ENCODE data around the gene C1orf74.

The C1orf74 gene

DNA sequence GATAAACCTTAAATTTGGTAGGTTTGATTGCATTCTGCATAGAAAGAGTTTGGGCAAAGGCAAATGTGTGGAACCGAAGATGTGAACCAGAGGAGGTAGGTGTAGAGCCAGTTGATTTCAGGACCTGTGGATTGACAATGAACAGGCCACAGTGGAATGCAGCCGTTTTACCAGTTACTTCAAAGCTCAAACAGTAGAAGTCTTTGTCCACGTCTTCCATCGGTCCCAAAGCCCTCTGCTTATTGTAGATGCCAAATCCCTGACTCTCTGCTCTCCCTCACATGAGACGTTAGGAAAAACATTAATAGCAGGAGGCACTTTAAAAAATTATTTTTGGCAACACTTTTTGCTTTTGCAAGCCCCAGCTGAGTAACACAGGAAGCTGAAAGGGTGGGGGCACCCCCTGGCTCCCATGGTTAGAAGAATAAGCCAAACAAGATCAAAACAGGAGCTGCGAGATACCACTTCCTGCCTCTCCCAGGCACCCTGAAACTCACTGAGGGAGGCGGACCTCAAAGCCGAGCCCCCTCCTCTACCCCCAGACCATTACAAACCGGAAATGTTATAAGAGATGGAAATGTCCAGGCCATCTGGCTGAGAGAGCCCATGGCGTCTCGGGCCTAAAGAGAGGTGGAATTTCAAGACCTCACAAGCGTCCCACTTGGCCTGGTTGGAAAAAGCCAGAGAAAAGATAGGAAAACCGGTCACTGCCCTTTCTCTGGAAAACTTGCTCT lies 15.0 kb downstream of the C1orf74 start:
- no peak for DNase-seq

DNA sequence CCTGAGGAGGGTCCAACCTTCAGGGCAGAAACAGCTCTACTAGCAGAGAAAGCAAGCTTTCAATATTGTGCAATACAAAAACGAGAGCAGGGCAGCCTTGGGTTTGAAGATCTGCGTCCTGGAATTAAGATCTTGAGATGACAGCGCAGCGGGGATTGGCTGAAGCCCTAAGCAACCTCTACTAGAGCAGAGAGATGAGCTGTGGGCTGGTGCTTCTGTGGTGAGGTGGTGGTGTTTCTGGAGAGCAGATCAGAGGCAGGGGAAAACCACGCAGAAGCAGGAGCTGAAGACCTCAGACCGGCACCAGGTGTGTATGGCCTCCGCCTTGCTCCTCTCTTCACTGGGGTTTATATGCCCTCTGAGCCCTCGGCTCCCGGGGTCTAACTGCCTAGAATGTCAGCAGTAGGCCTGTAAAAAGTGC lies 16.0 kb downstream of the C1orf74 start:
- DNase-seq = no peak

DNA sequence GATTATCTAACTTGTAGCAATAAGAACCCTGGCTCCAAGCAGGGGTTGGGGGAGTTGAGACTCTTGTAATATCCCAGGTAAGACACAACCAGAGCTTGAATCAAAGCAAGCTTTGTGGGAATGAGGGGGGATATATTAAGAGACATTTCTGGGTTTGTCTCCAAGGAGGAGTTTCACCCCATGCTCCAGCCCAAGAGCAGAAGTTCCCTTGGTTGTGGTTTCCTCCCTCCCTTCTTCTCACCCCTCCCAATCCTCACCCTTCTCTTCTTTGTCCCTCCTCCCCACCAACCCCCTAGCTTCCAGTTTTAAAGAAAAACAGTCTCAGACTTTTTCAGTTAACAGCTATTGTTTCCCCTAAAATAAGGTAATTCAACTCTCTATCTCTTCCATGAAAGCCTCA lies 16.7 kb downstream of the C1orf74 start:
- DNase-seq = no peak

DNA sequence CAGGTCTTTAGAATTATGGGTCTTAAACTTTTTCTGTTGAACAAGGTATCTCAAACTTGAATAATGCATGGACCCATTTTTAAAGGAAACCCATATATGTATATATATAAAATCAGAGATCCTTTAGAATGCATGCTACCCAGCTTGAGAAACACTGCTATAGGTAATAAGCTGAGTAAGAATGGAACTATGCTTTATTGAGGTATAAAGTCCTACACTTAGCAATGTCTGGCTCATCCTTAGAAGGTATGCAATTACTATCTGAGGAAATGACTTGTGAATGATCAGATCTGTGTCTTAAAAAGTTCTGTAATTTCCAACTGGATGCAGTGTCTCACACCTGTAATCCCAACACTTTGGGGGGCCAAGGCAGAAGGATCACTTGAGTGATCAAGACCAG lies 17.3 kb downstream of the C1orf74 start:
- DNase-seq = no peak

GRCh38 chr1:209766051-209766450 lies 18.3 kb downstream of the C1orf74 start:
- no peak for DNase-seq

GRCh38 chr1:209761011-209761635 lies 23.2 kb downstream of the C1orf74 start:
- DNase-seq = no peak

GRCh38 chr1:209759829-209760359 lies 24.5 kb downstream of the C1orf74 start:
- DNase-seq = no peak

GRCh38 chr1:209758400-209758799 lies 26.0 kb downstream of the C1orf74 start:
- no peak for DNase-seq

- no peak for DNase-seq
These were observed 27.5 kb downstream of the C1orf74 start for GRCh38 chr1:209756615-209757445.

DNA sequence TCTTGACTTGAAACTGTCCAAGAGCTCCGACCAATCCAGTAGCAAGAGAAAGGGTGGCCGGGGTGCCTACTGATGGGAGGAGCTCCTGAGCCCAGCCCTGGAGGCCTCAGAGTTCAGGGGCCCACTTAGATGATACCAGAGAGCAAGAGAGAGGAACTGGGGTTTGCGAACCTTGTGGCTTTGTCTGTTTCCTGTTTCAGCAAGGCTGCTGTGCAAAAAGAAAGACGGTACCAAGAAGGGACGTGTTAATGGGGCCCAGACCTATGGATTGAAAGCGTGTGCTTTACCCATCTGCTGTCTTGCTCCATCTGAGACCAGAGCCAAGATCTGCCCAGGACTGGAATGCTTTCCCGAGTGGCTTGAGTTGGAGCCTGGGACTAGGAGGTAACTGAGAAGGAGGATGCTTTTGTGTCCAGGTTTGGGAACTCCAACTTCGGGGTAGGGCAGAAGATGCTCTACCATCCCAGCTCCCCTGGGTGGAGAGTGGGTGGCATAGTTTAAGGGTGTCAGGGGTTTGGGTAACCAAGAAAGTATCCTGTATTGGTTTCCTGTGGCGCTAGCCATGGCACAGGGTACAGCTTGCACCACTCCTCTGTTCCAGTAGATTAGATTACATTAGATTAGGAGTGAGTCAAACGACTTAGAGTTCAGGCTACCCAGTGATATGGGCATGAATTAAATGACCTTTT lies 28.3 kb downstream of the C1orf74 start, which contains the start of gene TRAF3IP3:
Gene TRAF3IP3 (plus strand): TSS at position 128 of the 689 bp plus-strand sequence. CDS start 3,987 bp downstream, outside the sequence.
- DNase-seq = no peak

DNA sequence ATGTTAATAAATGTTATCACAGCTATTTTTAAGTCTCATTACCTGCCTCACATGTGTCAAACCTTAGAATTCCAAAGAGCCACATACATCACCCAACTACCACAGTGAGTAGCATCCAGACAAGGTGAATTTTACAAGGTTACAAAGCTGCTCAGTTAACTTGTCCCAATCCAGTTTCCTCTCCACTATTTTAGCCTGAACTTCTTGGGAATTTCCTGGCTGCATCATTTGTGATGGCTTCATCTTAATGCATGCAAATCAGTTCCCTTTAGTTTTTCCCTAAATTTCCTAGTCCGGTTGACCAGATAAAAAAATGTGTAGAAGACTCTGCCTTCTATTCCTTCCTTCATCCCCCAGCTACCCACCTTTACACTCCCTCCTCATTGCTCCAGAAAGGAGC lies 29.1 kb downstream of the C1orf74 start:
- no peak for DNase-seq

GRCh38 chr1:209752890-209753289 lies 31.5 kb downstream of the C1orf74 start:
- DNase-seq = no peak

DNA sequence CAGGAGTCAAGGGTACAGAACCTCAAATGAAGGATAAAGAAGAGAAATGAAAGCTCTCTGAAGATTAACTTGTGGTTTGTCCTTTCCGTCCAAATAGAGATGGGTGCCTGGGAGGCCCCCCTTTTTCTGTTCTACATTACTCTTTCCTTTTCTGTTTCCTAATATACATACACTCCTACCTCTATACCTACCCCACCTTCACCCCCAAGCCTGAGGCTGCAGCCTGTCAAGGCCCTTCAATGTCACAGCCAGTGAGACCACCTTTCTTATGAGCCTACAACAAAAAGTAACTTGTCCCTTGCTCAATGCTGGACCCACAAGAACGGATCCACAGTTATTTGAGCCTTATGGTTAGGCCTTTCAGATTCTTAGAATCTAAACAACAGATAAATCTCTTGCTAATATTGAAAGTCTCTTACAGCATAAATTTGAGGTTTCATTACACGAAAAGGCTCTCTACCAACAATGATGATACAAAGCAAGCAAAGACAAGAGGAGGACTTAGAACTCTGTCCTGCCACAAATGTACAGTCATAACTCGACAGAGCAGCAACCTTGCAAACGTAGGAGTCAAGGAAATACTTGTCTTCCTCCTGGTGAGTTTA lies 32.6 kb downstream of the C1orf74 start:
- no peak for DNase-seq

DNA sequence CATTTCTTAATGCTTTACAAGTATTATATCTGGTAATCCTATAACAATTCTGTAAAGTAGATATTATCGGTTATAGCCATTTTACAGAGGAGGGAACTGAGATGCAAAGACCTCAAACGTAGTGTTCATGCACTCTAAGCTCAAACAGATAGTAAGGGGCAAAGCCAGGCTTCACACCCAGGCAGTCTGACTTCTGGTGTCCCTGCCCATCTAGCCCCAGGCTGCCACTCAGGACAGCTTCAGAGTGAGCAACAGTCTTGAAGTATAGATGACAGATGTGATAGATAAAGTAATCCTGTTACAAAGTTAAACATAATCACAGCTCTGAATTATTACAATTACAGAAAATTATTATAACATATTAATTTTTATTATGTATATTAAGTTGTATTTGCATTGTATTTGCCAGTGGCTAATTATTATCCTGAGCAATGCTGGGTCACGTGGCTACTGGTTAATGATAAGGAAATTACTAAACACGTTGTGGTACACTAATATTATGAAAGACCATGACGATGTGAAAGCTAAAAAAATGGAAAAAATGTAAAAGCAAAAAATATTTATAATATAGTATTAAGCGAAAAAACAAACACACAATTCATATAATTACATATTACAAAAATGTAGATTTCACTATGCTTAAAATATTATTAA lies 34.6 kb downstream of the C1orf74 start:
- DNase-seq = no peak

DNA sequence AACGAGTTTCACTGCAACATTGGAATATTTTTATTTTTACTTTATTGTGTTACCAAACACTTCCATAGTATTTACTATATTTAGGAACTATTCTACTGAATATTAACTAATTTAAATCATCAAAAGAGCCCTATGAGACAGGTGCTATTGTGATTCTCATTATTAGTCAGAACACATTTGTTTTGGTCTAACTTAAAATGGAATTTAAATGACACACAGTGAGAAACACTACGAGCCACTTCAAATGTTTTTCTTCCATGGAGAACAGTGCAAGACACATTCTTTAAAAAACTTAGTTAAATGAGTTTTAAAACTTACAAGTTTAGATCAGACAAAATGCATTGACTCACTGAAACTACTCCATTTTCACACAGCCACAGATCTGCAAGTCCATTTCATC lies 35.2 kb downstream of the C1orf74 start:
- no peak for DNase-seq

DNA sequence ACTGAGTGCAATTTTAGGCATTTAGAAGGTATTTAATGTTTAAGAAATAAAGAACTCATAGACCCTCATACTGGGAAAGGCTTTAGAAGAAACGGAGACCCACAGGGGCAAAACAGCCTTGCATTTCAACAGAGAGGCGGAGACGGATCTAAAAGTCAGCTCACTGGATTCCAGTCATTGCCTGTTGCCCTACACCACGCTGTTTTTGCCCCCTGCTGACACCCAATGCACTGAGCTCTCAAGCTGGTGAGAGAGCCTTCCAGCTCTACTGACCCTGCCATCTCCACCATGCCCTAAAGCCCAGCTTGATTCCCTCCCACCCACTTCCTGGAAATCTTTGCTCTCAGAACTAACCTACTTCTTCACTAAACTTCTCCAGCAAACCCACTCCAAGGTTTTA lies 35.7 kb downstream of the C1orf74 start:
- DNase-seq = no peak

- DNase-seq = no peak
These were observed 36.6 kb downstream of the C1orf74 start for GRCh38 chr1:209747580-209748262.

- no peak for DNase-seq
These were observed 37.8 kb downstream of the C1orf74 start for GRCh38 chr1:209746451-209747165.

DNA sequence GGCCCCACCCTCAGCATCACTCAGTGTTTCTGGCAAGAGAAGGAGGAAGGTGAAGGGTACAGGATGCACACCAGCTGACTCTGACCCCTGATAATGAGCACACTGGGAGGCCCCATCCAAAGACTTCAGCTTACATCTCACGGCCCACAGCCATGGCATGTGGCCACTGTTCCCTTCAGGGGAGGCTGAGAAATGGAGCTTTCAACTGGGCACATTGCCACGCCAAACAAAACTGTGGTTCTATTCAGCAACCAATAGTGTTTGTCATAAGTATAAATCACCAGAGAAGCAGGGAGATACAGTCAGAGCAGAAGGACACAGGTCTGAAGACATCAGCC lies 41.2 kb downstream of the C1orf74 start:
- no peak for DNase-seq

GRCh38 chr1:209742409-209743144 lies 41.8 kb downstream of the C1orf74 start:
- no peak for DNase-seq
